Caco-2 (cell line): Measurements from ENCODE around the gene KTI12. TPM values are rescaled to one million over a fixed set of nuclear protein-coding genes. Genes with fewer than 3 reads are reported as not detected.
A peak's percentile ranks its signal among the peaks of the same experiment; 100 is the strongest.

Experiments
- BruUV-seq: library from RNA; stranded (reverse); fragments of 400-500 nt; replicated peaks from 2 replicates; lab custom pipeline; 2021; lab: Mats Ljungman, UMichigan
- CTCF ChIA-PET: fragments of 300-600 bp; sonication (Branson Sonifier 250); formaldehyde crosslinking; loops from one replicate; lab custom pipeline; 2022; ENCODE audit warnings: antibody characterized with exemption; lab: Charles Lee
- POLR2A ChIA-PET: fragments of 300-600 bp; sonication (Branson Sonifier 250); formaldehyde crosslinking; loops from one replicate; lab custom pipeline; 2022; ENCODE audit warnings: antibody characterized with exemption; lab: Charles Lee
- DNase-seq, 2 experiments: peaks; one replicate each; pipeline versions ENCODE4 v3.0.0 to v3.0.0-alpha.2; 2020 to 2022
- H3K27me3 ChIP-seq: replicated peaks from 2 replicates; pipeline ENCODE4 v1.6.0; 2011; ENCODE audit warnings: low read length; ENCODE audit not compliant: control insufficient read depth, insufficient read depth
- H3K36me3 ChIP-seq: 2 replicates; pipeline ENCODE4 v1.5.1; 2011; ENCODE audit warnings: low read length; ENCODE audit not compliant: control insufficient read depth, insufficient read depth
- H3K4me1 ChIP-seq: fragments of 250-450 bp; sonication (Bioruptor Pico); 2 replicates; pipeline ENCODE4 v1.5.1; 2020; ENCODE audit warnings: mild to moderate bottlenecking
- H3K4me3 ChIP-seq: 2 replicates; pipeline ENCODE4 v1.5.1; 2011; ENCODE audit warnings: low read depth, mild to moderate bottlenecking, control low read depth, low read length
- H3K9me3 ChIP-seq: fragments of 250-450 bp; sonication (Bioruptor Pico); 2 replicates; pipeline ENCODE4 v1.5.1; 2020; ENCODE audit warnings: mild to moderate bottlenecking, moderate library complexity
- H3K27ac Mint-ChIP-seq: one replicate; pipeline ENCODE4 v1.8.0; 2022; ENCODE audit warnings: mixed read lengths; ENCODE audit not compliant: unreplicated experiment
- H3K27me3 Mint-ChIP-seq: one replicate; pipeline ENCODE4 v1.8.0; 2022; ENCODE audit warnings: mixed read lengths; ENCODE audit not compliant: insufficient read depth, unreplicated experiment
- H3K36me3 Mint-ChIP-seq: one replicate; pipeline ENCODE4 v1.8.0; 2022; ENCODE audit warnings: mild to moderate bottlenecking, mixed read lengths; ENCODE audit not compliant: insufficient read depth, unreplicated experiment
- H3K4me1 Mint-ChIP-seq: one replicate; pipeline ENCODE4 v1.8.0; 2022; ENCODE audit warnings: low read depth, mixed read lengths; ENCODE audit not compliant: unreplicated experiment
- H3K4me3 Mint-ChIP-seq: one replicate; pipeline ENCODE4 v1.8.0; 2022; ENCODE audit warnings: mild to moderate bottlenecking, moderate library complexity, mixed read lengths; ENCODE audit not compliant: unreplicated experiment
- H3K9me3 Mint-ChIP-seq: one replicate; pipeline ENCODE4 v1.8.0; 2022; ENCODE audit warnings: mixed read lengths; ENCODE audit not compliant: unreplicated experiment
- intact Hi-C: fragments of 100-400 bp; cut with micrococcal nuclease; formaldehyde crosslinking; loops from one replicate; pipeline ENCODE4 v1.10.0; 2022; ENCODE audit not compliant: unreplicated experiment
- total RNA-seq: library from RNA; stranded (reverse); gene quantifications from 2 replicates; pipeline ENCODE4 v1.2.3, GENCODE V29; 2022
- TF ChIP-seq, protein P1 (sequence below), 2 experiments: fragments of 200-600 bp in 1 of 2; IDR thresholded peaks; 1 replicate in 1 of 2; 2 replicates in 1 of 2; pipeline versions ENCODE4 v1.5.1 to v1.8.0; 2011 to 2022; ENCODE audit warnings: antibody characterized with exemption in 1 of 2, control low read depth in 1 of 2, inconsistent platforms in 1 of 2, low read depth in 1 of 2, low read length in 1 of 2, mild to moderate bottlenecking in 1 of 2, moderate library complexity in 1 of 2; ENCODE audit not compliant: insufficient read depth in 1 of 2, severe bottlenecking in 1 of 2, unreplicated experiment in 1 of 2

Gene KTI12
- total RNA-seq, 1 experiment from 2014 or later = 11.8 TPM

DNA sequence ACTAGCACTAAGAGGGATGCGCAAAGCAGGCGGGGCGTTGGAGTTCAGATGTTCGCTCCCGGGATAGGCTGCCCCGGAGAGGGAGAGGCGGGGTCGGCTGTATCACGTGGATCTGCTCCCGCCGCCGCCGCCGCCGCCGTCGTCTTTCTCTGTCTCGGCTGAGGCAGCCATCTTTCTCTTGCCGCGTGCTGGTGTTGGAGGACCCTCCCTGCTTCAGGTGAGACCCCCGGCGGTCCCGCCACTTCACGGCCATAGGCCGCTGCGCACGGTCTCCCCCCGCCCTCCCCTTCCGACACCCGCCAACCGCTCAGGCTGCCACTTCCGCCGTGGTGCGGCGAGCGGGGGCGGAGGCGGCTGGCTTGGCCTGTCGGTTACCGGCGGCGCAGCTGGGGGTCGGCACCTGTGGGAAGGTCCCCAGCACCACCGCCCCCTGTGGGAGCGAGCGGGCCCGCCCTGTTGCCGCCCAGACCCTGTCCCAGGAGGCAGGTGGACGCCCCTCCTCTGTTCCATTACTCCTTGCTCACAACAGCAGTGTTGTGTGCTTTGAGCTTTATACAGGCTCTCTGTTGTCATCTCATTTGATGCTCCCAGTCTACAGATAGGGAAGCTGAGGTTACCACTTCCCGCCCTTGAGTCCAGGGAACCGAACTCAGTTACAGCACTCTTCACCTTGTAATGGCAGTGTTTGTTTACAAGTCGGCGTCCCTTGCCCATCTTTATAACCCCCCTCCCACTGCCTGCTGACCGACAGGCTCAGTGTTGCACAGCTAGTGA is 22.7 kb upstream of the KTI12 start, which contains the start of gene BTF3L4:
TSS of gene BTF3L4 (plus strand) at position 133 of the 774 bp plus-strand sequence. CDS start 3,553 bp downstream, outside the sequence.
- peak within 1 kb of the TSS; percentile 91 for H3K4me3 Mint-ChIP-seq
- H3K4me1 ChIP-seq = peaks cover 16% of the 10 kb centered on the region; the same call in 1 of the 2 replicates
- H3K9me3 ChIP-seq = no peaks in the 10 kb centered on the region
- H3K27ac Mint-ChIP-seq = peak within 1 kb of the TSS; percentile 83
- H3K27me3 Mint-ChIP-seq = no peaks in the 10 kb centered on the region
- H3K9me3 Mint-ChIP-seq = no peaks in the 10 kb centered on the region
- ChIA-PET CTCF (no interaction called here), POLR2A (interaction anchor here (1.0 kb wide), 1 partner anchor 19 kb away, joined by 8 read pairs; no protein-coding TSS in a partner anchor)
- peaks cover 62% of the 10 kb centered on the region for H3K36me3 Mint-ChIP-seq
- no peaks in the 10 kb centered on the region for H3K27me3 ChIP-seq
- H3K4me3 ChIP-seq = peak within 1 kb of the TSS; percentile 58
- no TSS peak for BruUV-seq
- intact Hi-C loops = loop anchor here (5.0 kb wide), 1 partner anchor 49 kb away; no protein-coding TSS in a partner anchor
- H3K4me1 Mint-ChIP-seq = peaks cover 14% of the 10 kb centered on the region
- DNase-seq = peak; percentile 94 to 95
- H3K36me3 ChIP-seq = peaks cover 2% of the 10 kb centered on the region
- TF ChIP-seq, protein P1, sequence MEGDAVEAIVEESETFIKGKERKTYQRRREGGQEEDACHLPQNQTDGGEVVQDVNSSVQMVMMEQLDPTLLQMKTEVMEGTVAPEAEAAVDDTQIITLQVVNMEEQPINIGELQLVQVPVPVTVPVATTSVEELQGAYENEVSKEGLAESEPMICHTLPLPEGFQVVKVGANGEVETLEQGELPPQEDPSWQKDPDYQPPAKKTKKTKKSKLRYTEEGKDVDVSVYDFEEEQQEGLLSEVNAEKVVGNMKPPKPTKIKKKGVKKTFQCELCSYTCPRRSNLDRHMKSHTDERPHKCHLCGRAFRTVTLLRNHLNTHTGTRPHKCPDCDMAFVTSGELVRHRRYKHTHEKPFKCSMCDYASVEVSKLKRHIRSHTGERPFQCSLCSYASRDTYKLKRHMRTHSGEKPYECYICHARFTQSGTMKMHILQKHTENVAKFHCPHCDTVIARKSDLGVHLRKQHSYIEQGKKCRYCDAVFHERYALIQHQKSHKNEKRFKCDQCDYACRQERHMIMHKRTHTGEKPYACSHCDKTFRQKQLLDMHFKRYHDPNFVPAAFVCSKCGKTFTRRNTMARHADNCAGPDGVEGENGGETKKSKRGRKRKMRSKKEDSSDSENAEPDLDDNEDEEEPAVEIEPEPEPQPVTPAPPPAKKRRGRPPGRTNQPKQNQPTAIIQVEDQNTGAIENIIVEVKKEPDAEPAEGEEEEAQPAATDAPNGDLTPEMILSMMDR (IDR thresholded peaks at IDR 0.05; ENCODE audit: insufficient read depth in 1 of 2, low read depth in 1 of 2, low read length in 1 of 2, severe bottlenecking in 1 of 2, unreplicated experiment in 1 of 2) = no peak

DNA sequence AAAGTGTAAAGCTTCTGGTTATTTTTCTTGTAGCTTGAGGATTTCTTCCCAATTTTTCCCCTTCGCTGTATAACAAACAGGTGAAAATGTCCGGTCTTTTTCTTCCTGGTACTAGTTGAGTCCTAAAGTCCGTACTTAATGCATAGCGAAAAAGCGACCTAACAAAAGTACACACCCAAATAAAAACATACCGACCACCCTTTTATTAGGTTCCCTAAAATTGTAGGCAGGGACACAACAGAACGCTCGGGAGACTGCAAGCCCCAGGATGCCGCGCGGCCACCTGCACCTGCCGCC is 22.2 kb upstream of the KTI12 start:
- peaks cover 16% of the 10 kb centered on the region; the same call in 1 of the 2 replicates for H3K4me1 ChIP-seq
- peaks cover 2% of the 10 kb centered on the region for H3K36me3 ChIP-seq
- ChIA-PET POLR2A (interaction anchor here (1.0 kb wide), 1 partner anchor 18 kb away, joined by 8 read pairs; no protein-coding TSS in a partner anchor), CTCF (no interaction called here)
- BruUV-seq = no TSS peak
- H3K9me3 ChIP-seq = no peaks in the 10 kb centered on the region
- no peak for DNase-seq
- Mint-ChIP-seq H3K36me3 (peaks cover 57% of the 10 kb centered on the region), H3K9me3 (no peaks in the 10 kb centered on the region), H3K4me3 (peak overlapping the region; percentile 91), H3K4me1 (peaks cover 14% of the 10 kb centered on the region), H3K27me3 (no peaks in the 10 kb centered on the region), H3K27ac (peak overlapping the region; percentile 83)
- H3K27me3 ChIP-seq = no peaks in the 10 kb centered on the region
- TF ChIP-seq, protein P1 (IDR thresholded peaks at IDR 0.05; ENCODE audit: insufficient read depth in 1 of 2, low read depth in 1 of 2, low read length in 1 of 2, severe bottlenecking in 1 of 2, unreplicated experiment in 1 of 2) = no peak
- intact Hi-C loops = loop anchor here (5.0 kb wide), 1 partner anchor 49 kb away; no protein-coding TSS in a partner anchor
- H3K4me3 ChIP-seq = peak overlapping the region; percentile 58

DNA sequence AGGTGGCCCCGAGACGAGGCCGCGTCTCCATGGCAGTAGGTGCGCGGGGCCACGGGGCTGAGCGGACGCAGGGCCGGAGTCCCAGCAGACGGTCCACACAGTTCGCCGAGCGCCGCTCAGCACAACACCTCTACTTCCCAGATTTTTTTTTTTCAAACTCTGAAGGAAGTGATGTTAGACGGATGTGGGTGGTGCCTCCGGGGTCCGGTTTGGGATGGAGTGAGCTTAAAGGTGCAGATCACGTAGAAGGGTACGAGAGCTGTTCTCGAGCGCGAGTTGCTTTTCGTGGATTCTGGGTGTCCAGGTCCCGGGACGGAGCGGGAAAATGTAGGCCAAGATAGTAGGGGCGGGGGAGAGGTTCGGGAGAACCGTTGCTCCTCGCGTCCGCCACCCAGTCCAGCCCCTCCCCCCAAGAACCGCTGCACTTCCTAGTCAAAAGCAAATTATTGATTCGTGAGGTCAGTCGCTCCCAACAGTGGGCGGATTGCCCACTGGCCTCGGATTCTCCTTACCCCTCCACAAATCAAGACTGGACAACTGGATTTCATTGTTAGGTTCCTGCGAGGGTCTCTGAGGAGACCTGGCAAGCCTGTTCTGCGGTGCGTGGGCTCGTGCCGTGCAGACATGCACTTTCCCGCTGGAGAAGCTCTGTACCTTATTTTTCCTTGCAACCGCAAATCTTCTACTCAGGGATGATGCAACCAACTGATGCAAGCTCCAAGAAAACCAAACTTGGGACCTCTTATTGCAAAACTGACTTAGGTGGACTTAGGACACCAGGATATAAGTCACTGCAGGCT is 21.7 kb upstream of the KTI12 start, which contains the start of gene TXNDC12:
TSS of gene TXNDC12 (minus strand) at position 126 of the 800 bp plus-strand sequence. CDS start at position 31, 95 bp downstream.
- Mint-ChIP-seq H3K4me1 (peaks cover 14% of the 10 kb centered on the region), H3K4me3 (peak within 1 kb of the TSS; percentile 91), H3K27me3 (no peaks in the 10 kb centered on the region), H3K9me3 (no peaks in the 10 kb centered on the region), H3K27ac (peak within 1 kb of the TSS; percentile 83), H3K36me3 (peaks cover 52% of the 10 kb centered on the region)
- ChIA-PET POLR2A (interaction anchor here (0.6 to 1.0 kb wide), 6 partner anchors 16 to 313 kb away, joined by 3 to 8 read pairs (median 4); partner anchors contain the start of genes CC2D1B and KTI12), CTCF (interaction anchor here (1.0 kb wide), 1 partner anchor 176 kb away, joined by 3 read pairs; the partner anchor contains the start of gene NRDC)
- peaks cover 16% of the 10 kb centered on the region; the same call in 1 of the 2 replicates for H3K4me1 ChIP-seq
- intact Hi-C loops = loop anchor here (5.0 kb wide), 1 partner anchor 48 kb away; no protein-coding TSS in a partner anchor
- TF ChIP-seq, protein P1 (IDR thresholded peaks at IDR 0.05; ENCODE audit: insufficient read depth in 1 of 2, low read depth in 1 of 2, low read length in 1 of 2, severe bottlenecking in 1 of 2, unreplicated experiment in 1 of 2) = no peak
- peak within 1 kb of the TSS; percentile 58 for H3K4me3 ChIP-seq
- peaks cover 2% of the 10 kb centered on the region; the same call in 1 of the 2 replicates for H3K36me3 ChIP-seq
- H3K9me3 ChIP-seq = no peaks in the 10 kb centered on the region
- BruUV-seq = TSS peak; percentile 3
- peak; percentile 85 to 89 for DNase-seq
- no peaks in the 10 kb centered on the region for H3K27me3 ChIP-seq
